GM12878 (cell line): ENCODE data around the gene B4GALT1. TPM values are rescaled to one million over a fixed set of nuclear protein-coding genes. Genes with fewer than 3 reads are reported as not detected.

ENCODE experiments used
- ATAC-seq: fragments of 200-7000 bp; cut with Tn5 transposase; 3 replicates; pipeline ENCODE4 v1.9.1; 2020; ENCODE audit warnings: mild to moderate bottlenecking, moderate library complexity
- BruUV-seq: library from RNA; stranded (reverse); fragments of 400-500 nt; replicated peaks from 2 replicates; lab custom pipeline; 2021; lab: Mats Ljungman, UMichigan
- CTCF ChIA-PET: fragments of 300-600 bp; sonication (Branson Sonifier 250); formaldehyde crosslinking; extraction: SDS; loops from one replicate; lab custom pipeline; 2021; ENCODE audit warnings: inconsistent platforms; lab: Yijun Ruan, JAX
- POLR2A ChIA-PET: fragments of 350-600 bp; formaldehyde crosslinking; extraction: SDS; loops from one replicate; lab custom pipeline; 2021; ENCODE audit warnings: inconsistent platforms; lab: Charles Lee
- RAD21 ChIA-PET: fragments of 300-600 bp; sonication (Branson Sonifier 250); formaldehyde crosslinking; loops from one replicate; lab custom pipeline; 2023; ENCODE audit warnings: antibody characterized with exemption; ENCODE audit not compliant: unreplicated experiment; lab: Charles Lee
- SMC1A ChIA-PET: fragments of 300-600 bp; sonication (Branson Sonifier 250); formaldehyde crosslinking; loops from one replicate; lab custom pipeline; 2023; ENCODE audit not compliant: unreplicated experiment, uncharacterized antibody; lab: Charles Lee
- DNase-seq: peaks from one replicate; pipeline ENCODE4 v3.0.0-alpha.2; 2011; ENCODE audit warnings: low read depth, low spot score
- FAIRE-seq: peaks from 3 replicates; lab custom pipeline; 2011; peaks lifted over from hg19 to GRCh38; lab: Jason Lieb, UNC
- H2AFZ ChIP-seq: 2 replicates; pipeline ENCODE4 v1.6.0; 2011; ENCODE audit warnings: low read depth, low read length, control low read depth; ENCODE audit not compliant: control insufficient read depth
- H3K27ac ChIP-seq: 2 replicates; pipeline ENCODE4 v1.5.1; 2011; ENCODE audit warnings: control low read depth; ENCODE audit not compliant: control insufficient read depth, insufficient read depth
- H3K27me3 ChIP-seq, 2 experiments: replicated peaks in 1 of 2; 2 replicates each; pipeline versions ENCODE4 v1.6.0 to v1.6.1; 2011; ENCODE audit warnings: low read length in 1 of 2; ENCODE audit not compliant: control insufficient read depth in 2 of 2, insufficient read depth in 2 of 2
- H3K36me3 ChIP-seq, 2 experiments: 2 replicates each; pipeline ENCODE4 v1.5.1; 2011; ENCODE audit warnings: low read length in 1 of 2; ENCODE audit not compliant: control insufficient read depth in 2 of 2, insufficient read depth in 2 of 2
- H3K4me1 ChIP-seq: 2 replicates; pipeline ENCODE4 v1.6.1; 2011; ENCODE audit warnings: mild to moderate bottlenecking, low read length, moderate library complexity, mixed read lengths; ENCODE audit not compliant: control insufficient read depth, insufficient read depth
- H3K4me2 ChIP-seq: 2 replicates; pipeline ENCODE4 v1.6.0; 2011; ENCODE audit warnings: control low read depth; ENCODE audit not compliant: control insufficient read depth, insufficient read depth
- H3K4me3 ChIP-seq: fragments of 200-600 bp; sonication (generic); 2 replicates; pipeline ENCODE4 v1.5.1; 2016
- H3K79me2 ChIP-seq: 2 replicates; pipeline ENCODE4 v1.6.0; 2011; ENCODE audit warnings: low read length; ENCODE audit not compliant: control insufficient read depth, insufficient read depth
- H3K9ac ChIP-seq: 2 replicates; pipeline ENCODE4 v1.8.0; 2011; ENCODE audit warnings: low read length, control low read depth, mixed read lengths; ENCODE audit not compliant: control insufficient read depth, insufficient read depth
- H3K9me3 ChIP-seq: replicated peaks from 3 replicates; pipeline ENCODE4 v1.5.1; 2011; ENCODE audit warnings: mild to moderate bottlenecking, low read length; ENCODE audit not compliant: control insufficient read depth, insufficient read depth
- H4K20me1 ChIP-seq: 2 replicates; pipeline ENCODE4 v1.6.0; 2011; ENCODE audit not compliant: control insufficient read depth, insufficient read depth
- DPF2 ChIP-seq: fragments of 450-650 bp; IDR thresholded peaks from 2 replicates; pipeline ENCODE4 v1.6.1; 2017; ENCODE audit warnings: mild to moderate bottlenecking
- ESRRA ChIP-seq: IDR thresholded peaks from 2 replicates; pipeline ENCODE4 v1.6.1; 2012; ENCODE audit warnings: mild to moderate bottlenecking, low read length, improper control_type of control experiment
- EZH2 ChIP-seq: IDR thresholded peaks from 2 replicates; pipeline ENCODE4 v1.6.1; 2012; ENCODE audit warnings: low read depth, mild to moderate bottlenecking, control low read depth, inconsistent platforms, low read length, borderline replicate concordance; ENCODE audit not compliant: control insufficient read depth
- HDAC6 ChIP-seq: fragments of 200-600 bp; sonication (generic); IDR thresholded peaks from one replicate; pipeline ENCODE4 v1.8.0; 2017; ENCODE audit warnings: antibody characterized with exemption; ENCODE audit not compliant: unreplicated experiment
- JUNB ChIP-seq: IDR thresholded peaks from 2 replicates; pipeline ENCODE4 v1.6.1; 2016; ENCODE audit warnings: antibody characterized with exemption, mild to moderate bottlenecking
- NFXL1 ChIP-seq: fragments of 450-650 bp; IDR thresholded peaks from 2 replicates; pipeline ENCODE4 v1.6.1; 2017; ENCODE audit warnings: antibody characterized with exemption, mild to moderate bottlenecking, borderline replicate concordance
- NFYB ChIP-seq: IDR thresholded peaks from 2 replicates; pipeline ENCODE4 v1.6.1; 2011; ENCODE audit warnings: low read depth, mild to moderate bottlenecking, low read length, improper control_type of control experiment, moderate library complexity; ENCODE audit not compliant: insufficient read depth
- NR2F1 ChIP-seq: fragments of 450-650 bp; conservative IDR thresholded peaks from 2 replicates; pipeline ENCODE4 v1.6.1; 2017; ENCODE audit warnings: mild to moderate bottlenecking
- PAX5 ChIP-seq: IDR thresholded peaks from 2 replicates; pipeline ENCODE4 v1.6.1; 2011; ENCODE audit warnings: low read depth, low read length, borderline replicate concordance
- PBX3 ChIP-seq: IDR thresholded peaks from 2 replicates; pipeline ENCODE4 v1.6.1; 2011; ENCODE audit warnings: mild to moderate bottlenecking, low read depth, low read length, moderate library complexity; ENCODE audit not compliant: insufficient replicate concordance
- PKNOX1 ChIP-seq: fragments of 450-650 bp; IDR thresholded peaks from 2 replicates; pipeline ENCODE4 v1.6.1; 2016; ENCODE audit warnings: mild to moderate bottlenecking
- RAD21 ChIP-seq: IDR thresholded peaks from 2 replicates; pipeline ENCODE4 v1.6.1; 2011; ENCODE audit warnings: mild to moderate bottlenecking, low read depth, low read length, moderate library complexity; ENCODE audit not compliant: insufficient read depth
- RCOR1 ChIP-seq: conservative IDR thresholded peaks from 2 replicates; pipeline ENCODE4 v1.6.1; 2012; ENCODE audit warnings: low read depth, low read length, improper control_type of control experiment
- SKIL ChIP-seq: fragments of 450-650 bp; IDR thresholded peaks from 2 replicates; pipeline ENCODE4 v1.6.1; 2017; ENCODE audit warnings: mild to moderate bottlenecking, low read depth, inconsistent platforms; ENCODE audit not compliant: poor library complexity, severe bottlenecking
- SPI1 ChIP-seq: IDR thresholded peaks from 2 replicates; pipeline ENCODE4 v1.6.1; 2011; ENCODE audit warnings: low read depth, mild to moderate bottlenecking, low read length, moderate library complexity, borderline replicate concordance; ENCODE audit not compliant: insufficient read depth
- TBL1XR1 ChIP-seq: IDR thresholded peaks from 2 replicates; pipeline ENCODE4 v1.6.1; 2012; ENCODE audit warnings: low read depth, low read length, improper control_type of control experiment
- ZNF217 ChIP-seq: fragments of 450-650 bp; IDR thresholded peaks from 2 replicates; pipeline ENCODE4 v1.6.1; 2017; ENCODE audit warnings: antibody characterized with exemption, mild to moderate bottlenecking
- WGBS: methylation state at CpG from one replicate; pipeline ENCODE4 v1.1.6; 2016; ENCODE audit warnings: low lambda C conversion rate; ENCODE audit not compliant: insufficient replicate concordance, insufficient coverage; ENCODE audit errors: missing lambda C conversion rate; 5-methylcytosine and 5-hydroxymethylcytosine counted together
- in situ Hi-C: fragments of 300-500 bp; cut with MboI; formaldehyde crosslinking; loops from 9 replicates; pipeline ENCODE4 v1.14.3; 2018; ENCODE audit warnings: mixed read lengths
- intact Hi-C: fragments of 100-400 bp; cut with micrococcal nuclease; formaldehyde crosslinking; loops from one replicate; pipeline ENCODE4 v1.14.2; 2022; ENCODE audit not compliant: unreplicated experiment
- polyA plus RNA-seq, 11 experiments: library from polyadenylated mRNA; depleted of rRNA in 4 of 11; unstranded in 6 of 11; stranded (reverse) in 5 of 11; fragments of >200 nt; fragmentation: Nextera tagmentation in 4 of 11; fragmentation: Illumina TruSeq in 1 of 11; extraction: Ambion mirVana in 4 of 11; extraction: Trizol in 1 of 11; gene quantifications; 1 replicate in 1 of 11; 2 replicates in 10 of 11; pipeline versions ENCODE4 v1.2.1 to v1.2.3, GENCODE V29; 2011 to 2016; ENCODE audit warnings: inconsistent platforms in 2 of 11, missing spikeins in 2 of 11, low read depth in 1 of 11
- total RNA-seq, 4 experiments: library from RNA; depleted of rRNA in 3 of 4; stranded (reverse); fragments of >200 nt in 3 of 4; fragmentation: Illumina TruSeq in 1 of 4; extraction: Trizol in 1 of 4; gene quantifications; 2 replicates each; pipeline versions ENCODE4 v1.2.1 to v1.2.3, GENCODE V29; 2013 to 2021

Gene B4GALT1
- total and polyA plus RNA-seq, 10 of the 15 experiments (the other 5 are each of a cell fraction or from before 2014, with no cell fraction given), result 12.7 to 79.0 (median 41.0) TPM

- peak overlapping the region; percentile 1; the same call in 1 of the 2 replicates for H3K4me3 ChIP-seq
- ChIA-PET POLR2A (interaction anchor here (0.6 to 2.8 kb wide), 9 partner anchors 9 to 119 kb away, joined by 3 to 23 read pairs (median 5); no protein-coding TSS in a partner anchor), SMC1A (interaction anchor here (0.8 to 6.3 kb wide), 16 partner anchors 10 to 128 kb away, joined by 3 to 58 read pairs (median 4); no protein-coding TSS in a partner anchor), RAD21 (interaction anchor here (0.7 to 3.7 kb wide), 7 partner anchors 10 to 96 kb away, joined by 3 to 17 read pairs (median 5); partner anchors contain the start of gene B4GALT1), CTCF (interaction anchor here (0.9 to 3.4 kb wide), 12 partner anchors 11 to 96 kb away, joined by 3 to 15 read pairs (median 4); partner anchors contain the start of gene B4GALT1)
- WGBS, result 31% methylated on average over 14 of the region's 14 CpGs
- peaks cover 37 to 51% of the 10 kb centered on the region in 2 experiments for H3K36me3 ChIP-seq
- H3K4me1 ChIP-seq, result peaks cover 52% of the 10 kb centered on the region
- H3K27me3 ChIP-seq, result no peaks in the 10 kb centered on the region
- H3K9me3 ChIP-seq, result no peaks in the 10 kb centered on the region
- H4K20me1 ChIP-seq, result no peaks in the 10 kb centered on the region; the same call in 1 of the 2 replicates
- peak; percentile 23 for FAIRE-seq
- peak; percentile 92 for ATAC-seq
- peak overlapping the region; percentile 75 for H3K27ac ChIP-seq
- H3K4me2 ChIP-seq, result peak overlapping the region; percentile 19
- intact Hi-C loops (loop anchor here (5.0 kb wide), 1 partner anchor 32 kb away; no protein-coding TSS in a partner anchor), in situ Hi-C loops (no loop called here)
- H2AFZ ChIP-seq, result no peak overlapping the region
- peaks cover 29% of the 10 kb centered on the region for H3K79me2 ChIP-seq
- DNase-seq, result no peak
- H3K9ac ChIP-seq, result peak overlapping the region; percentile 45
- no TSS peak for BruUV-seq
- TF ChIP-seq NFXL1, result no peak
- no peak for TF ChIP-seq PKNOX1
- TF ChIP-seq JUNB, result peak; percentile 62
- no peak for TF ChIP-seq DPF2
- no peak for TF ChIP-seq RCOR1
- TF ChIP-seq SPI1, result peak; percentile 46; the same call in 1 of the 2 replicates
- TF ChIP-seq TBL1XR1, result no peak
- TF ChIP-seq ESRRA, result no peak
- no peak for TF ChIP-seq SKIL
- TF ChIP-seq NFYB, result peak; percentile 25; the same call in 1 of the 2 replicates
- TF ChIP-seq HDAC6, result no peak
- no peak for TF ChIP-seq EZH2
- no peak for TF ChIP-seq ZNF217
- no peak for TF ChIP-seq PAX5
- TF ChIP-seq PBX3, result no peak
- 0 out of 2 replicates have a peak, but pooled peaks have one; percentile 4 for TF ChIP-seq RAD21
- no peak for TF ChIP-seq NR2F1
These were observed 37.0 kb downstream of the B4GALT1 start for GRCh38 chr9:33129886-33130881.
